Tibial nerve (tissue), 4 donors: ENCODE measurements around the gene PKNOX2. TPM values are rescaled to one million over a fixed set of nuclear protein-coding genes. Genes with fewer than 3 reads are reported as not detected.

Experiments
- DNase-seq, 2 donors: peaks; one replicate each; pipeline ENCODE4 v3.0.0-alpha.2; 2019; ENCODE audit warnings: low spot score in 2 of 2
- H3K27ac ChIP-seq, 4 donors: fragments of 200-600 bp; sonication (generic) in 3 of 4; one replicate each; pipeline ENCODE4 v1.5.1; 2017 to 2019; ENCODE audit warnings: mild to moderate bottlenecking in 1 of 4
- H3K27me3 ChIP-seq, 2 donors: fragments of 200-600 bp; sonication (generic) in 1 of 2; one replicate each; pipeline versions ENCODE4 v1.5.1 to v1.6.0; 2017 to 2019
- H3K36me3 ChIP-seq, 3 donors: fragments of 200-600 bp; sonication (generic); one replicate each; pipeline ENCODE4 v1.5.1; 2018 to 2019
- H3K4me1 ChIP-seq, 4 donors: fragments of 200-600 bp; sonication (generic) in 3 of 4; one replicate each; pipeline ENCODE4 v1.5.1; 2017 to 2019
- H3K4me3 ChIP-seq, 4 donors: fragments of 200-600 bp; sonication (generic) in 3 of 4; one replicate each; pipeline ENCODE4 v1.5.1; 2017 to 2019; ENCODE audit warnings: mild to moderate bottlenecking in 1 of 4, moderate library complexity in 1 of 4
- H3K9me3 ChIP-seq, 4 donors: fragments of 200-600 bp; sonication (generic) in 3 of 4; one replicate each; pipeline ENCODE4 v1.5.1; 2017 to 2019
- CTCF ChIP-seq, 5 experiments: fragments of 200-600 bp in 3 of 5; fragments of 450-650 bp in 2 of 5; sonication (generic) in 3 of 5; IDR thresholded peaks; one replicate each; pipeline ENCODE4 v1.5.1; 2016 to 2019; ENCODE audit warnings: antibody characterized with exemption in 5 of 5, mild to moderate bottlenecking in 3 of 5, moderate library complexity in 2 of 5
- EP300 ChIP-seq, 2 donors: sonication (generic); formaldehyde crosslinking; IDR thresholded peaks; one replicate each; pipeline ENCODE4 v1.6.1; 2017; ENCODE audit warnings: antibody characterized with exemption in 2 of 2, mild to moderate bottlenecking in 1 of 2
- POLR2A ChIP-seq, 2 donors: fragments of 450-650 bp; IDR thresholded peaks; one replicate each; pipeline ENCODE4 v1.6.1; 2017; ENCODE audit warnings: antibody characterized with exemption in 2 of 2, mild to moderate bottlenecking in 2 of 2, moderate library complexity in 2 of 2
- WGBS, 2 donors: methylation state at CpG; one replicate each; pipeline ENCODE4 v1.1.5; 2018; 5-methylcytosine and 5-hydroxymethylcytosine counted together
- total RNA-seq, 4 donors: library from RNA; depleted of rRNA; stranded (reverse); fragments of >200 nt; gene quantifications; one replicate each; pipeline ENCODE4 v1.1.0, GENCODE V29; 2016

Gene PKNOX2
- total RNA-seq, 4 donors from 2014 or later: 5.7 to 7.2 (median 6.4) TPM

DNA sequence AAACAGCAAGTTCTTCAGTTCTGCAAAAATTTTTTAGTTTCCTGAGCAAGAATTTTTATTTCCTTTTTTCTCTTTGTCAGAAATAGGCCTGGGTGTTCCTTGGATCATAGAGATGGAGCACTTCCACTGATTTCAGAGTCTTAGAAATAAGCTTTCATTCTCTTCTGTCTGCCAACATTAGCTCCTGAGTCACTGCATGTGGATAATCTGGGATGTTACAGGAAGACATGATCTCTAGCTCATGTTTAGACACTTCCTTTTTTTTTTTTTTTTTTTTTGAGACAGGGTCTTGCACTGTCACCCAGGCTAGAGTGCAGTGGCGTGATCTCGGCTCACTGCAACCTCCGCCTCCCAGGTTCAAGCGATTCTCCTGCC lies 39.9 kb upstream of the PKNOX2 start:
- Histone ChIP-seq H3K9me3 (no peaks in the 10 kb centered on the region), H3K36me3 (no peaks in the 10 kb centered on the region), H3K4me1 (peaks cover 0 to 9% (median 0%) of the 10 kb centered on the region in 4 donors), H3K27ac (no peak overlapping the region), H3K4me3 (no peak overlapping the region), H3K27me3 (peaks cover 0 to 7% of the 10 kb centered on the region in 2 donors)
- no peak for DNase-seq
- 85 to 97% methylated on average over 4 of the region's 4 CpGs for WGBS, 2 donors
- TF ChIP-seq POLR2A (IDR thresholded peaks at IDR 0.05): no peak
- no peak for TF ChIP-seq EP300 (IDR thresholded peaks at IDR 0.05)
- TF ChIP-seq CTCF (IDR thresholded peaks at IDR 0.05): no peak

GRCh38 chr11:125128450-125128849 lies 36.1 kb upstream of the PKNOX2 start:
- Histone ChIP-seq H3K36me3 (no peaks in the 10 kb centered on the region), H3K4me1 (peaks cover 0 to 7% (median 0%) of the 10 kb centered on the region in 4 donors), H3K4me3 (no peak overlapping the region), H3K27me3 (peaks cover 0 to 9% of the 10 kb centered on the region in 2 donors), H3K27ac (no peak overlapping the region), H3K9me3 (no peaks in the 10 kb centered on the region)
- TF ChIP-seq EP300 (IDR thresholded peaks at IDR 0.05) (no peak), CTCF (IDR thresholded peaks at IDR 0.05) (no peak), POLR2A (IDR thresholded peaks at IDR 0.05) (no peak)
- whole genome bisulfite sequencing, 2 donors: 78% methylated on average over 4 of the region's 4 CpGs
- no peak for DNase-seq

GRCh38 chr11:125129316-125129993 lies 35.1 kb upstream of the PKNOX2 start:
- TF ChIP-seq CTCF (IDR thresholded peaks at IDR 0.05): no peak
- DNase-seq: no peak
- Histone ChIP-seq H3K36me3 (no peaks in the 10 kb centered on the region), H3K4me1 (no peaks in the 10 kb centered on the region), H3K9me3 (no peaks in the 10 kb centered on the region), H3K4me3 (no peak overlapping the region), H3K27me3 (peaks cover 0 to 9% of the 10 kb centered on the region in 2 donors), H3K27ac (no peak overlapping the region)
- WGBS, 2 donors: 68 to 70% methylated on average over 22 of the region's 22 CpGs

DNA sequence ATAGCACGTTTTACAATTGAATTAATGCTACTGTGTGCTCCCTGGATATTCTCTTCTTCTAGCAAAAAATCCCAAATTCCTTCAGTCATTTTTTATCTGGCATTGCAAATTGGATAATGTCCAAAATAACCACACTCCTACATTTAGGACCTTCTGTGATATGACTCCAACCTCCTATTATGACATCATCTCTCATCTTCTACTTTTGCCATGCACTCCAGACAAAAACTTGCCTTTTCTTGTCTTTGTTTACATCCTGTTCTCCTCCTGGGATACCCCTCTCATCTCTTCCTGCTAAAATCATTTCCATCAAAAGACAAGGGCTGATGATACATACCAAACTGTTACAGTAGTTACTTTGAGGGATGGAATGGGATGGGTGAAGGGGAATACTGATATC lies 32.5 kb upstream of the PKNOX2 start:
- DNase-seq: no peak
- TF ChIP-seq EP300 (IDR thresholded peaks at IDR 0.05) (no peak), CTCF (IDR thresholded peaks at IDR 0.05) (no peak), POLR2A (IDR thresholded peaks at IDR 0.05) (no peak)
- no peaks in the 10 kb centered on the region for H3K4me1 ChIP-seq
- H3K36me3 ChIP-seq: no peaks in the 10 kb centered on the region
- no peak overlapping the region for H3K4me3 ChIP-seq
- WGBS, 2 donors: 42 to 44% methylated on average over 1 of the region's 1 CpG
- H3K27me3 ChIP-seq: peaks cover 0 to 9% of the 10 kb centered on the region in 2 donors
- no peaks in the 10 kb centered on the region for H3K9me3 ChIP-seq
- H3K27ac ChIP-seq: no peak overlapping the region

GRCh38 chr11:125132596-125132995 lies 32.0 kb upstream of the PKNOX2 start:
- WGBS, 2 donors: 82 to 83% methylated on average over 7 of the region's 7 CpGs
- H3K4me3 ChIP-seq: no peak overlapping the region
- H3K9me3 ChIP-seq: no peaks in the 10 kb centered on the region

More at GRCh38 chr11:125132596-125132995, 32.0 kb upstream of the PKNOX2 start:
- Histone ChIP-seq H3K27ac (no peak overlapping the region), H3K4me1 (no peaks in the 10 kb centered on the region), H3K36me3 (no peaks in the 10 kb centered on the region), H3K27me3 (peaks cover 0 to 9% of the 10 kb centered on the region in 2 donors)
- DNase-seq: no peak
- TF ChIP-seq POLR2A (IDR thresholded peaks at IDR 0.05) (no peak), CTCF (IDR thresholded peaks at IDR 0.05) (no peak), EP300 (IDR thresholded peaks at IDR 0.05) (no peak)
